Osteoblast (primary cell): ENCODE data around the gene TJP3. TPM values are rescaled to one million over a fixed set of nuclear protein-coding genes. Genes with fewer than 3 reads are reported as not detected.
A peak's percentile ranks its signal among the peaks of the same experiment; 100 is the strongest.

Experiments
- DNase-seq: peaks from one replicate; pipeline ENCODE4 v3.0.0; 2011; ENCODE audit warnings: low spot score, mixed read lengths; ENCODE audit not compliant: insufficient read length; ENCODE audit errors: missing footprints
- H2AFZ ChIP-seq: 2 replicates; pipeline ENCODE4 v1.6.0; 2011; ENCODE audit warnings: mild to moderate bottlenecking, low read length
- H3K27ac ChIP-seq: 2 replicates; pipeline ENCODE4 v1.5.1; 2011; ENCODE audit warnings: mild to moderate bottlenecking, low read depth, low read length, moderate library complexity
- H3K27me3 ChIP-seq: 2 replicates; pipeline ENCODE4 v1.6.0; 2012; ENCODE audit warnings: mild to moderate bottlenecking, control low read depth, inconsistent platforms, low read length, moderate library complexity; ENCODE audit not compliant: insufficient read depth
- H3K36me3 ChIP-seq: 2 replicates; pipeline ENCODE4 v1.5.1; 2011; ENCODE audit warnings: mild to moderate bottlenecking, low read length, control low read depth, moderate library complexity; ENCODE audit not compliant: insufficient read depth
- H3K4me1 ChIP-seq: 2 replicates; pipeline ENCODE4 v1.5.1; 2011; ENCODE audit warnings: mild to moderate bottlenecking, low read length, control low read depth, moderate library complexity; ENCODE audit not compliant: insufficient read depth
- H3K4me2 ChIP-seq: 2 replicates; pipeline ENCODE4 v1.6.0; 2011; ENCODE audit warnings: mild to moderate bottlenecking, low read length; ENCODE audit not compliant: insufficient read depth
- H3K4me3 ChIP-seq: fragments of 200-600 bp; sonication (generic); 3 replicates; pipeline ENCODE4 v1.5.1; 2012; ENCODE audit warnings: mild to moderate bottlenecking, low read length, inconsistent platforms; ENCODE audit not compliant: insufficient read depth
- H3K79me2 ChIP-seq: 2 replicates; pipeline ENCODE4 v1.6.0; 2012; ENCODE audit warnings: mild to moderate bottlenecking, low read length, control low read depth, inconsistent platforms; ENCODE audit not compliant: insufficient read depth
- H3K9me3 ChIP-seq: 2 replicates; pipeline ENCODE4 v1.5.1; 2011; ENCODE audit warnings: low read depth, low read length, control low read depth
- H4K20me1 ChIP-seq: 2 replicates; pipeline ENCODE4 v1.6.0; 2012; ENCODE audit warnings: mild to moderate bottlenecking, low read length, control low read depth; ENCODE audit not compliant: insufficient read depth
- CTCF ChIP-seq: IDR thresholded peaks from 2 replicates; pipeline ENCODE4 v1.5.1; 2011; ENCODE audit warnings: mild to moderate bottlenecking, low read depth, low read length, moderate library complexity; ENCODE audit errors: extremely low read depth
- total RNA-seq: library from RNA; depleted of rRNA; stranded (reverse); fragments of >200 nt; gene quantifications from 2 replicates; pipeline ENCODE4 v1.2.3, GENCODE V29; 2012

The TJP3 gene
- total RNA-seq, 1 donor: not detected

- Histone ChIP-seq H3K27me3 (no peaks in the 10 kb centered on the region), H3K4me2 (peak overlapping the region; percentile 54), H3K9me3 (no peaks in the 10 kb centered on the region), H2AFZ (no peak overlapping the region), H3K4me3 (peak overlapping the region; percentile 7), H4K20me1 (peaks cover 24% of the 10 kb centered on the region), H3K27ac (peak overlapping the region; percentile 74), H3K79me2 (peaks cover 34% of the 10 kb centered on the region), H3K36me3 (no peaks in the 10 kb centered on the region), H3K4me1 (peaks cover 15% of the 10 kb centered on the region)
- DNase-seq: peak; percentile 100
- no peak for TF ChIP-seq CTCF
These were observed 38.0 kb upstream of the TJP3 start for GRCh38 chr19:3669947-3670795.

- peak overlapping the region; percentile 74 for H3K27ac ChIP-seq
- H3K4me3 ChIP-seq: peak overlapping the region; percentile 52
- peak overlapping the region; percentile 36 for H2AFZ ChIP-seq
- no peaks in the 10 kb centered on the region for H3K9me3 ChIP-seq
- no peaks in the 10 kb centered on the region for H3K27me3 ChIP-seq
- H3K36me3 ChIP-seq: no peaks in the 10 kb centered on the region
- TF ChIP-seq CTCF: no peak
- DNase-seq: peak; percentile 99
- H3K79me2 ChIP-seq: peaks cover 40% of the 10 kb centered on the region
- H3K4me1 ChIP-seq: peaks cover 15% of the 10 kb centered on the region
- H4K20me1 ChIP-seq: peaks cover 19% of the 10 kb centered on the region
- H3K4me2 ChIP-seq: peak overlapping the region; percentile 54
These were observed 37.1 kb upstream of the TJP3 start for GRCh38 chr19:3670796-3671679.

- peaks cover 12% of the 10 kb centered on the region for H4K20me1 ChIP-seq
- H3K27ac ChIP-seq: peak overlapping the region; percentile 74
- H3K4me2 ChIP-seq: no peak overlapping the region
- no peak overlapping the region for H2AFZ ChIP-seq
- H3K4me3 ChIP-seq: no peak overlapping the region
- no peaks in the 10 kb centered on the region for H3K36me3 ChIP-seq
- peak; percentile 90 for DNase-seq
- H3K27me3 ChIP-seq: no peaks in the 10 kb centered on the region
- no peak for TF ChIP-seq CTCF
- H3K4me1 ChIP-seq: peaks cover 15% of the 10 kb centered on the region
- H3K9me3 ChIP-seq: no peaks in the 10 kb centered on the region
- H3K79me2 ChIP-seq: peaks cover 46% of the 10 kb centered on the region
These were observed 36.3 kb upstream of the TJP3 start for GRCh38 chr19:3671680-3672574.
